Activated CD4-positive, CD25-positive, alpha-beta regulatory T cell treated with anti-CD3 and anti-CD28 coated beads, Interleukin-2, amount 50 U/mL, for 72 hours (primary cell): ENCODE data around the gene RHOB.
"Not testable (repeated sequence)": the region's sequence is repeated elsewhere in the genome, so short reads cannot be mapped to it uniquely, and the experiment has no call there.

Source experiments
- DNase-seq: peaks from one replicate; pipeline ENCODE4 v3.0.0; 2021

RHOB gene

GRCh38 chr2:20480913-20481312 is 34.0 kb downstream of the RHOB start:
- DNase-seq = no peak

- no peak for DNase-seq
These were observed 35.0 kb downstream of the RHOB start for GRCh38 chr2:20481798-20482405.

GRCh38 chr2:20482725-20483124 is 35.9 kb downstream of the RHOB start:
- no peak for DNase-seq

GRCh38 chr2:20483194-20483895 is 36.5 kb downstream of the RHOB start:
- no peak for DNase-seq

- no peak for DNase-seq
These were observed 37.3 kb downstream of the RHOB start for GRCh38 chr2:20484034-20484617.

- no peak for DNase-seq
These were observed 38.1 kb downstream of the RHOB start for GRCh38 chr2:20484810-20485611.

GRCh38 chr2:20485612-20486388 is 38.9 kb downstream of the RHOB start:
- DNase-seq = no peak

- no peak for DNase-seq
These were observed 39.7 kb downstream of the RHOB start for GRCh38 chr2:20486571-20486970.

- DNase-seq = no peak
These were observed 40.1 kb downstream of the RHOB start for GRCh38 chr2:20487030-20487391.

GRCh38 chr2:20487392-20488174 is 40.7 kb downstream of the RHOB start:
- DNase-seq = no peak

- no peak for DNase-seq
These were observed 41.3 kb downstream of the RHOB start for GRCh38 chr2:20488201-20488641.

- no peak for DNase-seq
These were observed 41.9 kb downstream of the RHOB start for GRCh38 chr2:20488782-20489181.

- no peak for DNase-seq
These were observed 43.7 kb downstream of the RHOB start for GRCh38 chr2:20490300-20491181.

GRCh38 chr2:20491739-20492531 is 45.1 kb downstream of the RHOB start:
- DNase-seq = no peak

- DNase-seq = not testable (repeated sequence)
These were observed 46.2 kb downstream of the RHOB start for GRCh38 chr2:20493095-20493494.

GRCh38 chr2:20494241-20494640 is 47.4 kb downstream of the RHOB start:
- no peak for DNase-seq

- no peak for DNase-seq
These were observed 49.4 kb downstream of the RHOB start for GRCh38 chr2:20496076-20496872.

- no peak for DNase-seq
These were observed 50.1 kb downstream of the RHOB start for GRCh38 chr2:20496942-20497341.
